Suppressor macrophage (primary cell): ENCODE results near the gene DRAXIN.

Experiments
- DNase-seq, 4 experiments: peaks; one replicate each; pipeline ENCODE4 v3.0.0-alpha.2; 2020 to 2022

The DRAXIN gene

GRCh38 chr1:11657654-11658053 is 33.9 kb upstream of the DRAXIN start:
- DNase-seq: no peak

GRCh38 chr1:11658542-11658941 is 33.0 kb upstream of the DRAXIN start:
- DNase-seq: no peak

GRCh38 chr1:11659748-11660147 is 31.8 kb upstream of the DRAXIN start:
- no peak for DNase-seq

DNA sequence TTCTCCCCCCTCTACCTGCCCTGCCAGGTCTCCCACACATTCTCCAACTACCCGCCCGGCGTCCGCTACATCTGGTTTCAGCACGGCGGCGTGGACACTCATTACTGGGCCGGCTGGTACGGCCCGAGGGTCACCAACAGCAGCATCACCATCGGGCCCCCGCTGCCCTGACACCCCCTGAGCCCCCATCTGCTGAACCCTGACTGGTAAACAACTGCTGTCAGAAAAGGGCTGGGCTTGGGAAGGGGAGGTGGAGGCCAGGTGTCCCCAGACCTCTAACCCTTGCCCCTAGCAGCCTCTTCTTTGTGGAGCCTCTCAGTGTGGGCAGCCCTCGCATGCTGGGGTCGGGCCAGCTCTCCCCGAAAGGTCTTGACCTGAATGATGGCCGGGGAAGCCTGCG is 30.4 kb upstream of the DRAXIN start:
- DNase-seq: no peak

GRCh38 chr1:11664336-11665065 is 27.0 kb upstream of the DRAXIN start:
- peak; percentile 21 to 65 (median 50) for DNase-seq

GRCh38 chr1:11668516-11668915 is 23.0 kb upstream of the DRAXIN start:
- DNase-seq: no peak

GRCh38 chr1:11670747-11671146 is 20.8 kb upstream of the DRAXIN start:
- peak; percentile 30 to 64 (median 46) for DNase-seq

DNA sequence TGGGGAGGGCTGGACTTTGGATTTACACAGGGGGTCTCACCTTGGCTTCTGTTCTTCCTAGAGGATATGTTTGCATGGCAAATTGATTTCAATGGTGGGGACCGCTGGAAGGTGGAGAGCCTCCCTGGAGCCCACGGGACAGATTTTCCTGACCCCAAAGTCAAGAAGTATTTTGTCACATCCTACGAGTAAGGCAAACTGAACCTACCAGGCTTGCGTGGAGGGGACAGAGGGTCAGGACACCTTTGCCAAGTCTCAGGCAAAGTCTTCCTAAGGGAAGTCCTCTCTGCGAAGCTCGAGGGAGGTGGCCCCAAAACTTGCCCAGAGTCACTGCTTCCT is 20.3 kb upstream of the DRAXIN start:
- DNase-seq: peak in 2 of 4 experiments; percentile 41 to 45

- no peak for DNase-seq
Observed at GRCh38 chr1:11671544-11672286, 19.8 kb upstream of the DRAXIN start.

GRCh38 chr1:11673089-11673769 is 18.3 kb upstream of the DRAXIN start:
- DNase-seq: no peak

GRCh38 chr1:11674488-11674887 is 17.0 kb upstream of the DRAXIN start:
- no peak for DNase-seq

GRCh38 chr1:11675325-11675724 is 16.2 kb upstream of the DRAXIN start:
- no peak for DNase-seq

GRCh38 chr1:11676386-11677103 is 15.0 kb upstream of the DRAXIN start:
- no peak for DNase-seq

DNA sequence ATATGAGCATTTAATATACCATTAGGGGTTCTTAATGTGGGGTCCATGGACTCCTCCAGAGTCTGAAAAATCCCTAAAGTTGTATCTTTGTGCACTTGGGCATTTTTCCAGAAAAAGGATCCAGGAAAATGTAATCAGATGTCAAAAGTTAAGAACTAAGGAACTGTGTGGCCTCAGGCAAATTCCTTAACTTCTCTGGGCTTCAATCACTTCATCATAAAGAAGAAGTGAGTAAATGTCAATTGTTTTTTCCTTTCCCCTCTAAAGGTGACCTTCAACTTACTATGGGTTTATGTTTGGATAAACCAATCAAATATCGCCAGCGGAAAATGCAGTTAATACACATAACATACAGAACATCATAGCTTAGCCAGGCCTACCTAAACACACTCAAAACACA is 13.1 kb upstream of the DRAXIN start:
- DNase-seq: no peak

- DNase-seq: no peak
Observed at GRCh38 chr1:11680270-11681070, 11.0 kb upstream of the DRAXIN start.

DNA sequence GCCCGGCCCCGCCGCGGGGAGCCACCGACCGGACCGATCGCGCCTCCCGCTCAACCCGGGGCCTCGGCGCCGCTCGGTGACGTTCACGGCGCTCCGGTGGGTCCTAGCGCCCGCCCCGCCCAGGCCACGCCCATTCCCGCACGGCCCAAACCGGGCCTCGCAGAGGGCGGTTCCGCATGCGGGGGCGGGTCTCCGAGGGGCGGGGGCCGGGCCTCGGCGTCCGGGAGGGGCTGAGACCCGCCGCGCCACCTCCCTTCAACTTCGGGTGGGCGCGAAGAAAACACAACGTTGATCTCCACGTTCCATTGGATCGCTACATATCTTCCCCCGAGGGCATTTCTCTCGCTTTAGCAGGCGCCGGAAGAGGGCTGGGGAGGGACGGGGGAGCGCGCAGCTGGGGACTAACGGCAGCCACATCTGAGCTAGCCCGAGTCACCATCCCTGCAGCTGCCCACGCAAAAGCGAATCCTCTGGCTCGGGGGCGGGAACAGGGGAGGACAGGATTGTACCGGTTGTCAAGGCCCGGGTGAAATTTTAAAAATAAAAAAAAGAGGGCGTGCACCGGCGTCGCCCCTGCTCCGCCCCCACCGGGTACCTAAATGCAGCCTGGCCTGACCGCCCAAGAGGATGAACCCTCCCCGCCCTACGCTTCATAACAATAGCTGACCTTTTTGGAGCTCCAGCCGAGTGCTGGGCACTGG is 10.3 kb upstream of the DRAXIN start, which contains the start of gene MAD2L2:
Gene MAD2L2, minus strand, starts transcription at position 78 of the 701 bp plus-strand sequence. CDS start 547 bp downstream, outside the sequence.
- DNase-seq: peak; percentile 85 to 95 (median 91)

DNA sequence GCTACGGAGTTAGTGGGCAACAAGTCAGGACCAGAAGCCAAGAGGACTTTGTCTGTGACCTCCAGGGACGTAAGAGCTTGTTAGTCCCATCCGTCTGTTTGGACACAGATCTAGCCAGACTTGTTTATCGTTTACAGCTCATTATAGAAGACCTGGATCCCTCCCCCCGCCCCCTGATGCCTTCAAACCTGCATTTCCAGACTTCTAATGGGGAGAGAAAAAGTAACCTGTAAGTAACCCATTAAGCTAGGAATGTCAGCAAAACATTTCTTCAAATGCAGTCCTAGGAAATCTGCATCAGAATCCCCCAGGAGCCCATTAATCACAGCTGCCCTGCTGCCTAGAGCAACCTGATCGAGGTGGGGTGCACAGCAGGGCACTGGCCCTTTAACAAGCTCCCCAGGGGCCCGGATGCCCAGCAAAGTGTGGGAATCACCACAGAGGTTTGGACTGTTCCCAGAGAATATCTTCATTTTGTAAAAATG is 9.2 kb upstream of the DRAXIN start:
- DNase-seq: no peak

DNA sequence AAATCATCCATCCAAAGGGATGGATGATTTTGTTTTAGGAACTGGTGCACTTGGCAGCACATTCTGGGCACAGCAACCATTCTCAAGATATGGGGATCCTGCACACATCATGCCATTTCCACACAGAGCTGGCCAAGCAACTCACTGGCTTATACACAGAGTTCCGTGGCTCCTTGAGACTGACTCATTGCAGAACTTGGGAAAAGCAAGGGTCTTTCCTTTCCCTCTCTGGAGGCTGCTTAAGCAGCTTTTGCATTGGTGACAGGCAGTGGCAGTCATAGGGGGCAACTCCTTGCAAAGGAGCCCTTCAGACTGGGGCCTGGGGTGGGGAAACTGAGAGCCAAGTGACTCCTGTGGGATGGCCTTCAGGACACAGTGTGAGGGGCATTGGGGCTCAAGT is 8.7 kb upstream of the DRAXIN start:
- DNase-seq: no peak

DNA sequence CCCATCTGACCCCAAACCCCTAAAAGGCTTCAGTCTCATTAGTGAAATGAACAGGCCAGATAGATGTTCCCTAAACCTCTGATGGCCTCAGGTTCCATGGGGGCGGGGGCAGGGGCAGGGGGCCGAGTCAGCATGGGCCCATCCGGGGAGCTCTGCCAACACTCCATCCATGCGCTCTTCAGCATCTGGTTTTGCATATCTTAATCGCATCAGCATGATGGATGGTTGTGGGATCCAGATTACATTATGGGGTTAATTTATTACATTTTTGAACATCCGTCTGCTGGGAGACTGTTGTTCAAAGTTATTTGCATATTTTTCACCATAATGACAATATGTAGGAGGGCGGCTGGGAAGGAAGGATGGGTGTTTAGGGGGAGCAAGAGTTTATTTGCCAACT is 7.4 kb upstream of the DRAXIN start:
- no peak for DNase-seq

- no peak for DNase-seq
Observed at GRCh38 chr1:11685210-11685752, 6.2 kb upstream of the DRAXIN start.

DNA sequence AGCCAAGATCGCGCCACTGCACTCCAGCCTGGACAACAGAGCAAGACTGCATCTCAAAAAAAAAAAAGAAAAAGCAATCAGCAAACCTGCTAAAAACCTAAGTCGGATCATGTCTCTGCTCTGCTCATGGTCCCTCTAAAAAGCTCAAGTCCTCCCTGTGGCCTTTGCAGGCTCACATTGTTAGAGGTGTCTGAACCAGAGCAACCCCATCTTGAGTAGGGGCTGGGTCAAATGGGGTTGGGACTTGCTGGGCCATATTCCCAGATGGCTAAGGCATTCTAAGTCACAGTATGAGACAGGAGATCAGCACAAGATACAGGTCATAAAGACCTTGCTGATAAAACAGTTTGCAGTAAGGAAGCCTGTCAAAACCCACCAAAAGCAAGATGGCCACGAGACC is 3.0 kb upstream of the DRAXIN start:
- DNase-seq: no peak
